Iris pigment epithelial cell (primary cell): ENCODE measurements around the gene TRRAP.
"Not testable (repeated sequence)": the region's sequence is repeated elsewhere in the genome, so short reads cannot be mapped to it uniquely, and the experiment has no call there.

ENCODE experiments used
- DNase-seq: peaks from one replicate; pipeline ENCODE4 v3.0.0-alpha.2; 2011; ENCODE audit warnings: low read depth

The TRRAP gene

DNA sequence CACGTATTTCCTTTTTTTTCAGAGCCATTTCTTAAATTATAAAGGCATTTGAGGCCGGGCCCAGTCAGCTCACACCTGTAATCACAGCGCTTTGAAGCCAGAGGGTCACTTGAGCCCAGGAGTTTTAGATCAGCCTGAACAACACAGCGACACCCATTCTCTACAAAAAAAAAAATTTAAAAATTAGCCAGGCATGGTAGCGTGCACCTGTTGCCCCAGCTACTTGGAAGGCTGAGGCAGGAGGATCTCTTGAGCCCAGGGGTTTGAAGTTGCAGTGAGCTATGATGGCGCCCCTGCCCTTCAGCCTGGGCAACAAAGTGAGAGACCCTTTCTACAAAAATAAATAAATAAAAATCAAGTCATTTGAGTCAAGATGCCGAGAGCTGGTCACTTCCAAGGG, 11.6 kb upstream of the TRRAP start:
- DNase-seq = no peak

DNA sequence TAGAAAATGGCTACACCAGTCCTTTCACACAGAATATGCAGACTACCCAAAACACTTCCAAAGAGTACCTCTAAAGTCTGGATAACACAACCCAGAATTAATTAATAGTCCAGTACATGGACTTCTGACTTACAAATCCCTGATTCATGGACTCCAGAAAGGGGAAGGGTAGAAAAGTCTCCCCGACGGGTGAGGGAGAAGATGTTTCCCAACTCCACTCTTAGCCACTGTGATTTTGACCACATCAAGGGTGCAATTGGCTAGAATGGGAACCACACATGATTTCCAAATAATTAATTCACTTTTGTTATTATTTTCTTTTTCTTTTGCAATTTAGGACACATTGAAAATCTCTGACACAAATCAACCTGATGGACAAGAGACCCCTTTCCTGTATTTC, 9.9 kb upstream of the TRRAP start:
- no peak for DNase-seq

DNA sequence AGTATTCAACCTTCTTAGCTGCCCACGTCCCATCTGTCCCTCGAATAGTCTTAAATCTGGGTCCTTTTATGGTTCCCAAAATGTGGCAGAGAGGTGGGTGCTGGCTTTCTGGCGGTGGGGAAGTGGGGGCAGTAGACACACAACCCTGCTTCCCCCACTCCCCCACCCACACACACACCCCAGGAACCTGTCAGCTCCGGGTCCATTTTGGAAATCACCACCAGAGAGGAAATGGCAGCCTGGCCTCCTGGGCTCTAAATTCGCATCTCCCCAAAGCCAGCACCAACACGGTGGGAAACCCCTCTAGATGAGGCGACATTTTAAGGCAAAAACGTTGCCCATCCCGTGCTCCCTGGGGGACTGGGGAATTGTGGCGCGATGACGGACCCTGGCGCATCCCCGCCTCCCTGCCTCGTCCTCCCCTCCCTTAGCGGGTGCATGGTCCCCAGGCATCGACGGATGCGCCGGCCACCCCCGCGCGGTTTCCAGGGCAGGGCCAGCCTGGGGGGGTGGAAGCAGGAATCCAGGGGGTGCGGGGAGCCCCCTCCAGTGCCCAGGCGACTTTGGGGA, 9.2 kb upstream of the TRRAP start:
- DNase-seq = no peak

DNA sequence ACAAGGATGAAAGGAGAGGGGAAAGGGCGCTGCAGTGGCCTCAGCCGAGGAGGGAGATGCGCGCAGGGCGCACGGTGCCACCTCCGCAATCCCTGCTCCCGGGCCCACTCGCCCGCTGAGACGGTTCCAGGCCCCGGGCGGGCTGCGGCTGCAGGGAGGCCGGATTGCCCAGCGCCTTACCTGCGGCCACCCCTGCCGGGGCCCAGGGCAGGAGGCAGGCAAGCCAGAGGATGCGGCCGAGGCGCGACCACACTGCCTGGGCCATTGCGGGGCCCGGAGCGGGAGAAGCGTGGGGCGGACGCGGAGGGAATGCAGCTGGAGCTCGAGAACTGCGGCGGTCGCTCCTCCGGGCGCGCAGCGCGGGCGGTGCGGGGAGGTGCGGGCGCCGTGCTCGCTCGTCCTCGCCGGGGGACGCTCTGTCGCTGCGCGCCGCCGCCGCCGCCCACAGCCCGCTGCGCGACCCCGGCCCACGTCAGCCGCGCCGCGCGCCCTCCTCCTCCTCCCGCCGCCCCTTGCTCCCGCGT, 8.7 kb upstream of the TRRAP start, which contains the start of gene TMEM130:
Gene TMEM130 (minus strand): TSS at position 418 of the 524 bp plus-strand sequence. CDS start 153 bp downstream, at position 265.
- no peak for DNase-seq

DNA sequence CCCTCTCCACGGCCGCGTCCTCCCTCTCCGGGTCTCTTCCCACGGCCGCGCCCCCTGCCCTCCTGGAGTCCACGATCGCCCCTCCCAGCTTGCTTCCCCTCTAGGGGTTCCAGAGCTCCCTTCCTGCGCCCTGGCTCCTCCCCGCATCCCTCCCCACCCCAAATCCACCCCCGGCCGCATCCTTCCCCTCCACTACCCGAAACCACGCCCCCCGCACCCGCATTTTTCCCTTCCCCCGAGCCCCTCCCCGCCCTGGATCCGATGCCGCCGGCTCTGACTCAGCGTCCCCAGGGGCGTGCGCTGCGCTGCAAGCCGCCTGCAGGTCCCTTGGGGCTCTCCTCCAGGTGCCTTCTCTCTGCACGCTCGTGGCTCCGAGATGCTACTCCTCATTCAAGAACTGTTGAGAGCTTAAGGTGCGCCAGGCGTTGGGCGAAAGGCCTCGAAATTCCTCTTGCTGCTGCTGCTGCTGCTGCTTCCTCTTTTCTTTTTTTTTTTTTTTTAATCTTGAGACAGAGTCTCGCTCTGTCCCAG, 8.1 kb upstream of the TRRAP start:
- peak; percentile 43 for DNase-seq

DNA sequence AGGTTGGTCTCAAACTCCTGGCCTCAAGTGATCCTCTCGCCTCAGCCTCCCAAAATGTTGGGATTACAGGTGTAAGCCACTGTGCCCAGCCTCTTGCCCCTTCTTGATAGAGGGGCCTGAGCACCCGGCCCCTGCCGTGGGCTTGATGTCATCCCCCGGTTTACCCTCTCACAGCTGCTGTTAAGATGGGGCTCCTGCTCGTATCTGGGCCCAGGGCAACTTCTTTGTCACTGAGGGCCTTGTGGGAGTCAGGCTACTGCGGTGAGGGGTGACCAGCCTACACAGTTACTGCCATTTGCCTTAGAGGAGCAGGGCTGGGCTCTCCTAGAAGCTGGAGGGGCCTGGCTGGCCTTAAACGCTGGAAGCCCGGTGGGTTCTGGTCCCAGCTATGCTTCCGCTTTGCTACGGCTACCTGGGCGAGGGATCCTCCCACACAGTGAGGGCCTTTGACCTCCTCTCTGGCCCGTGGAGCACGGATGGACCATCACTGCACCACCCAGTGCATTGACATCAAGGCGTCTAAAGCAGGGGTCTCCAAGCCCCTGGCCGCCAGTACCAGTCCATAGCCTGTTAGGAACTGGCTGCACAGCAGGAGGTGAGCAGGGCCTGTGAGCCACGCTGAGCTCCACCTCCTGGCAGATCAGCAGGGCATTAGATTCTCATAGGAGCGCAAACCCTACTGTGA, 7.4 kb upstream of the TRRAP start:
- no peak for DNase-seq

DNA sequence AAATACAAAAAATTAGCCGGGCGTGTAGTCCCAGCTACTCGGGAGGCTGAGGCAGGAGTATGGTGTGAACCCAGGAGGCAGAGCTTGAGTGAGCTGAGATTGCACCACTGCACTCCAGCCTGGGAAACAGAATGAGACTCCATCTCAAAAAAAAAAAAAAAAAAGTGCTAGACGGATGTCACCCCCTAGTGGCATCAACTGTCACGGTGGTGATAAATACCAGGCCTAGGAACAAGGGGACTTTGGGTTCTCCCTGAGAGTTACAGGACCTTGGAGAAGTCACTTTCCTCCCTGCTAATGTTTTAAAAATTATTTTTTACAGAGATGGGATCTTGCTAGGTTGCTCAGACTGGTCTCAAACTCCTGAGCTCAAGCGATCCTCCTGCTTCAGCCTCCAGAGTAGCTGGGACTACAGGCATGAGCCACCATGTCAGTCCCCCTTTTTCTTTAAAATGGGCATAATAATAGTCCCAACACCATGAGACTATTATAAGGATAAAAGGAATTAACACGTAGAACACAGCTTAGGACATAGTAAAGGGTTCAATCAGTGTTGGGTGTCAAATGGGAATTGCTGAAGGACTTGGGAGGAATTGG, 5.9 kb upstream of the TRRAP start:
- no peak for DNase-seq

DNA sequence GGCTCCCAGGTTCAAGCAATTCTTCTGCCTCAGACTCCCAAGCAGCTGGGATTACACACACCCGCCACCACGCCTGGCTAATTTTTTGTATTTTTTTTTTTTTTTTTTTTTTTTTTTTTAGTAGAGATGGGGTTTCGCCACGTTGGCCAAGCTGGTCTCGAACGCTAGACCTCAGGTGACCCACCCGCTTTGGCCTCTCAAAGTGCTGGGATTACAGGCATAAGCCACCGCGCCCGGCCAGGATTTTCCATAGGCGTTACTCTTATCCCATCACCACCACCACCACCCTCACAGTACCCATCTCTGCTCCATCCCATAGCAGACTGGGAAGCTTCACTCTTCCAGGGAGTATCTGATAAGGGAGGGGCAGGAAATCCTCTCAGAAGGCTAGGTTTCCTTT, 4.7 kb upstream of the TRRAP start:
- DNase-seq = not testable (repeated sequence)

DNA sequence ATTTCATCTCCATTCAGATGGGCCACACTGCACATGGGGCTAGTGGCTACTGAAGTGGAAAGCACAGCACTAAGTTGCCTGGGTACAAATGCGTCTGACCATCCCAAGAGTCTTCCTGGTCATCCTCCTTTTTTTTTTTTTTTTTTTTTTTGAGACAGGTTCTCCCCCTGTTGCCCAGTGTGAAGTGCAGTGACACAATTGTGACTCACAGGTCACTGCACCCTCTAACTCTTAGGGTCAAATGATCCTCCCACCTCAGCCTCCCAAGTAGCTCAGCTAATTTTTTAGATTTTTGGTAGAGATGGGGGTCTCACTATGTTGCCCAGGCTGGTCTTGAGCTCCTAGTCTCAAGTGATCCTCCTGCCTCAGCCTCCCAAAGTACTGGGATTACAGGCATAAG, 3.4 kb upstream of the TRRAP start:
- DNase-seq = no peak

DNA sequence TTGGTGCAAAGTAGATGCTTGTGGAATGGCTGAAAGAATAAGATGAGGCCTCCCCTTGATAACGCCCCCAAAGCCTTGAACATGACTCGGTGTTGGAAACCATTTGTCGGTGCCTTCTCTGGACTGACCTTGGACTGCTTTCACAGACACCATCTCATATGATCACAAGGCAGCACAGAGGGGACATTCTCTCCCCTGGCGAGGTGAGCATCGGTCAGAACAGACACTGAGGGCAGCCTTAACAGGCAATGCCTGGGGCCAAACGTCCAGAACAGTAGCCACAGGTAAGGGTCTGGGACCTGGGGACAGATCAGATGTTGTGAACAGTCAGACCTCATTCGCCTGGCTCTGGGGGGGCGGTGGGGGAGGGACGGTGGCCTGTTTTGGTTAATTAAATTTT, 2.8 kb upstream of the TRRAP start:
- DNase-seq = no peak

DNA sequence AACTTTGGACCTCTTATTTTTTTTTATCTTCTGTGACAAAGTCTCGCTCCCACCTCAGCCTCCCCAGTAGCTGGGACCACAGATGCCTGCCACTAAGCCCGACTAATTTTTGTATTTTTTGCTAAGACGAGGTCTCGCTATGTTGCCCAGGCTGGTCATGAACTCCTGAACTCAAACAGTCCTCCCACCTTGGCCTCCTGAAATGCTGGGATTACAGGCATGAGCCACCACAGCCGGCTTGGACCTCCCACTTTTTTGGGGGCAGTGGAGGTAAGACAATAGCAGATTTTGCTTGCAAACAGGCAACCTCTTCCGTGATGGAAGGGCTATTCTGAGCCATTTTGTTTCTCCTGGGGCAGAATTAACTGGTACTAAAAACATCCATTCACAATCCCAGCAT, 1.2 kb upstream of the TRRAP start:
- DNase-seq = no peak

DNA sequence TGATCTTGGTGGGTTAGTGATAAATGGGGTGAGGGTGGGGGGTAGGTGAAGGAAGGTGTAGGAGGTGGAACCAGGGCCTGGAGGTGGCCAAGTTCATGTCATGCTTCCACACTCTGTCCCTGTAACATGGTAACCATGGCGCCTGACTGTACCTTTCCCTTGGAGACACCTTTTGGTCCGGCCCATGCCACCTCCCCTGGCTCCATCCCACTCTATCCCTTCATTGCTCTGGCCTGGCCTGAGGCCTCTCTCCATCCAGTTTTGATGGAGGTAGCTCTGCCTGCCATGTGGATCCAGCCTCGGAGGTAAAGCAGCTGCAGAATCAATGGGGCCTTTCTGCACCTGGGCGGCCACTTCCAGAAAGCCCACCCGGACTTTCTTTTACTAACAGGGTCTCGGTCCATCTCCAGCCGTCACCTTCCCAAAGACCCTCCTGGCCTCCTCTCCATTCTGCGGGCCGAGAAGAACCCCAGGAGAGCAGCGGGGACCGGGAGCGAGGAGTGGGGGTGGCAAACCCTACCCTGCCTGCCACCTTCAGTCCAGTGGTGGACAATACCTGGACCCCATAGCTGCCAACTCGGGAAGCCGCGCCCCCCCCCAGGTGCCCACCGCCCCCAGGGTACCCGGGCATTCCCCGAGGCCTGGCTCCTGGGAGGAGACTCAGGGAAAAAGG, 504 bp upstream of the TRRAP start:
- no peak for DNase-seq

DNA sequence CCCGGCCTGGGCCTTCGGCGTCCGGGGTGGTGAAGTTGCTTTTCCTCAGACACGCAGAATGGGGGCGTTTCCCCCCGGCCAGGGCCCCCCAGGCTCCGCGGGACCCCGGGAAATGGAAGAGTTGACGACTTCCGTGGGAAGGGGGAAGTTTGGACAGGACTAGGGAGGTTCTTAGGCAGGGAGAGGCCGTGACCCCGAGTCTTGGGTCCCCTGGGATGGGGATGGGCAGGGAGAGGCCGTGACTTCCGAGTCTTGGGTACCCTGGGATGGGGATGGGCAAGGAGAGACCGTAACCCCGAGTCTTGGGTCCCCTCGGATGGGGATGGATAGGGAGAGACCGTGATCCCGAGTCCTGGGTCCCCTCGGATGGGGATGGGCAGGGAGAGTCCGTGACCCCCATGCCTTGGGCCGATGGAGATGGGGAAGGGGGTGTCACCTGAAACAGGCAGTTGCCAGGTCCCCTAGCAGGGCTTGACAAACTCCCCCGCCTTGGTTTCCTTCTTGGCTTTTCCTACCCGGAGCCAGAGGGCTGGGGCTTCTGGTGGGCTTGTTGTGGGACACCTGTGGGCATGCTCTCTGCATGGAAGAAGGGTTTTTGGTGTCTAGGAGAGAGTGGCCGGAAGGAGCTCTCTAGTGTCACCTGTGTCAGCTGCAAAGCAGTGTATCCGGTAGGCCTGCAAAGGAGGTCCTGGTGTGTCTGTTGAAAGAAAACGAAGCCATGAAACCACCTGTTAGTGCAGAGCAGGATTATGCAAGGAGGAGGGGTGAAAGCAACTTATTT, 1.1 kb downstream of the TRRAP start:
- DNase-seq = no peak

DNA sequence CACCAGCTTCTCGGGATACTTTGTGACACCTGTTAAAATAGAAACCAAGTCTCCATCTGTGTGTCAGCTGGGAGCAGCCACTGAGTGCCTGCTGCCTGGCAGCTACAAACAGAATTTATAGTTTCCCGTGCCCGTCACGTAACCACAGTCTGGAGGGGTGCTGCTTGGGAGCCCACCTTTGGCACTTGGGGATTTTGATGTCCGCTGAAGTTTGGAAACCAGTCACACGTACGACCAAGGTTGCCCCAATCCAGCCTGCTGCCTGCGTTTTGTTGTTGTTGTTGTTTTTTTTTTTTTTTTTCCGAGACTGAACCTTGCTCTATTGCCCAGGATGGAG, 1.6 kb downstream of the TRRAP start:
- DNase-seq = no peak

DNA sequence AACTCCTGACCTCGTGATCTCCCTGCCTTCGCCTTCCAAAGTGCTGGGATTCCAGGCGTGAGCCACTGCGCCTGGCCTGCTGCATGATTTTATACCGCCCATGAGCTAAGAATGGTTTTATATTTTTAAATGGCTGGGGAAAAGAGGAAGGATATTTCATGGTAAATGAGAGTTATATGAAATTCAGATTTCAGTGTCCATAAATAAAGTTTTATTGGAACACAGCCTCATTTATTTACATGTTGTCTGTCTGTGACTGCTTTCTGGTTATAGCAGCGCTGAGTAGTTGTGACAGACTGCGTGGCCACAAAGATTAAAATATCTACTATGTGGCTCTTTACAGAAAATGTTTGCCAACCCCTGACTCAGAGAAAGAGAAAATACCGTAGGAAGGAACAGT, 2.2 kb downstream of the TRRAP start:
- no peak for DNase-seq

DNA sequence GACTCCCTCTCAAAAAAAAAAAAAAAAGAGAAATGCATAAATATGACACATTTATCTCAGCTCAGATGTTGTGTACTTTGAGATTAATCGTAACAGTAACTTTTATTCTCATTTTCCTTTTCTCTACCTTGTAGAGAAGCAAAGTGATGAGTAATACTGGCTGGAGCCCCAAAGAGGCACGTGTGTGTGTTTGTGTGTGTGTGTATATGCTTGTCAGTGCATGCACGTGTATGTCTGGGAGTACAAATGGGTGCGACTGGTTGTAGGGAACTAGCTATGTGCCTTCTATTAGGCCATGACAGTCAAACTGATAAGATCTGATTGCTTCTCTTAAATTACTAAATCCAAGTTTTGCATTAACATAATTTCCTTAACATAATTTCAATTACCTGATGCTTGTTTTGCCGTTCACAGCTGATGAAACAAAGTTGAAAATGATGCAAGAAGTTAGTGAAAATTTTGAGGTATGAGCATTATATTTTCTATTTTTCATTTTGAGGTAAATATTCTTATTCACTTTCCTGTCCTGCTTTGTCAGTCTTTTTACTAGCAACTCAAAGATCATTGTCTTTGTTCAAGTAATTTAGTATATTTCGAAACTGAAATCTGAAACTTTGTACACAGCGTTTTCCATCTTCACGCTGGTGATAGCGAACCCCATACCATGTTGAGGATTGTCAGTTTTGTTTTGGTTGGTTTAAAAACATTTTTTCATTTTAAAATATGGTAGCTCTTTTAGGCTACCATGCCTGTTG, 3.4 kb downstream of the TRRAP start:
- no peak for DNase-seq

DNA sequence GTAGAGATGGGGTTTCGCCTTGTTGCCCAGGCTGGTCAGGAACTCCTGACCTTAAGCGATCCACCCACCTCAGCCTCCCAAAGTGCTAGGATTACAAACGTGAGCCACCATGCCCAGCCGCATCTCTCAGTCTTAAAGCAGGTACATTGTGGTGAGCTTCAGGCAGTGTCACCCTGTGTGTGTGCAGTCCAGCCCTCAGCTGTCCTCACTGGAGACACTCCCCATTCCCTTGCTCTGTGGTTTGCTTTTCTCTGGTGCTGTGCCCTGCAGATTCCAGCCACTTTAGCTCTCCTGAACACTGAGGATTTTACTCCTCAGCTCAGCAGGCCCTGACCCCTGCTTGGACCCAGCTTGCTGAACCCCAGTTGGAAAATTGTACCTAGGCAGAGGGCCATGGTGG, 6.1 kb downstream of the TRRAP start:
- DNase-seq = no peak

DNA sequence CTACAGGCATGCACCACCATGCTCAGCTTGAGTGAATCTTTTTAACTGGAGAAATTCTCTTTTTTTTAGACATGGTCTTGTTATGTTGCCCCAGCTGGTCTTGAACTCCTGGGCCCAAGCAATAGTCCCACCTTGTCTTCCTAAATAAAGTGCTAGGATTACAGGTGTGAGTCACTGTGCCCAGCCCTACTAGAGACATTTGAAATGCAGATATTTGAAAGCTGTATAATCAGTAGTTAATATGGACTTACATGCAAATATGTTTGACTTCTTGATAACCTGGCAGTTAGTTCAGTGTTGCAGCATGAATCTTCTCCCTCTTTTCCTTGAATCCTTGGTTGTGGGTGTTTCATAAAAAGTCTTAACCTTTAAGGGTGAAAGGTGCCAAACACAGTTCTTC, 8.7 kb downstream of the TRRAP start:
- no peak for DNase-seq

DNA sequence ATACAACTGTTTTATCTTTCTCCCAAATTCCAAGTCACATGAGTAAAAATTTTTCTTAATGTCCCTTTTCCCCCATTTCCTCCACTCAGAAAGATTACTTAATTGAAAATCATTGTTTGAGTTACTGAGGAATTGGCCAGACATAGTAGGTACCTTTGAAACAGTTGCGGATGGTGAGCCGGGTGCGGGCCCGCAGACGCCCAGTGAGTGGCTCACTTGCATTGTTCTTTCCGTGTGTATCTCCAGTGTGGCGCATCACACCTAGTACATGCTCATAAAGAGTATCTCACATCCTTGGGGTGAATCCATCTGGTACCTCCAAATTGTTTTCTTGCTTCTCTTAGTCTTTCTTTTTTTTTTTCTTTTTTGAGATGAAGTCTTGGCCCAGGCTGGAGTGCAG, 14.3 kb downstream of the TRRAP start:
- DNase-seq = no peak

DNA sequence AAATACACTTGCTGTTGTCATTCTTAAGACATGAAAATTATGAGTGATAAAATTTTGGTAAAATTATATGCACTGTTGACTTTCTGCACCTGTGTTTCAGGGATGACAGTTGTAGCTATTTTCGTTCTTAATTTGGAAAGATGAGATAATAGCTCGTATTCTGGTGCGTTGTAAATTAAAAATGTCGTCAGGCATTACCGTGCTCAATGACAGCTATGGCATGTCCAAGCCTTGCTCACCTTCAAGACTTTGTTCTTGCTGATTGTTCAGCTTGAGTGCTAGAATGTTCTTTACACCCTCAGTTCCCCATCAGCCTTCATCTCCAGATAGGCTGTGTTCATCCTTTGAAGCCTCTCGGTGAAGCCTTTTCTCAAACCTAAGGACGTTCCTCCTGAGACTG, 21.5 kb downstream of the TRRAP start:
- DNase-seq = no peak

DNA sequence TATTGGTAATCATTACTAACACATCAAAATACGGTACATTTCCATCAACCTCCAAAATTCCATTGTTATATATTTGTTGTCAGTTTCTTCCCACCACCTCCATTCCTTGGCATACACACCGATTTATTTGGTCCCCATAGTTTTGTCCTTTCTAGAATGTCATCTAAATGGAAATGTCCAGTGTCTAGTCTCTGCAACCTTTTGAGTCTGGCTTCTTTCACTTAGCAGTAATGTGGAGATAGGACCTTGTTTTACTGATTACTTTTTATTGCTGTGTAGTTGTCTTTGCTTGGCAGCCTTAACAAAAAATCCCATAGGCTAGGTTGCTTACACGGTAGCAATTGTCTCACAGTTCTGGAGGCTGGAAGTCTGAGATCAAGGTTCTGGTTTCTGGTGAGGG, 22.5 kb downstream of the TRRAP start:
- DNase-seq = no peak
